T-cell (primary cell): Measurements from ENCODE around the gene DGAT2. TPM values are rescaled to one million over a fixed set of nuclear protein-coding genes. Genes with fewer than 3 reads are reported as not detected.

ENCODE experiments used
- ATAC-seq, 4 experiments: fragments of 200-7000 bp in 3 of 4; fragments of 150-1000 bp in 1 of 4; cut with Tn5 transposase; replicated peaks in 1 of 4; 1 replicate in 3 of 4; 2 replicates in 1 of 4; pipeline ENCODE4 v1.10.0; 2021; ENCODE audit warnings: moderate library complexity in 3 of 4, mild to moderate bottlenecking in 2 of 4, moderate number of reproducible peaks in 1 of 4
- CTCF ChIA-PET, 2 donors: fragments of 300-600 bp; sonication (Branson Sonifier 250); formaldehyde crosslinking; loops; one replicate each; lab custom pipeline; 2022; ENCODE audit warnings: antibody characterized with exemption in 2 of 2; lab: Charles Lee
- POLR2A ChIA-PET, 2 donors: fragments of 300-600 bp; sonication (Branson Sonifier 250); formaldehyde crosslinking; loops; one replicate each; lab custom pipeline; 2022; ENCODE audit warnings: antibody characterized with exemption in 2 of 2; lab: Charles Lee
- DNase-seq, 35 experiments: peaks; one replicate each; pipeline versions ENCODE4 v3.0.0 to v3.0.0-alpha.2; 2013 to 2023
- H3K27ac ChIP-seq: one replicate; pipeline ENCODE4 v1.5.1; 2013; ENCODE audit warnings: low read length
- H3K27me3 ChIP-seq, 2 experiments: replicated peaks in 1 of 2; 1 replicate in 1 of 2; 2 replicates in 1 of 2; pipeline versions ENCODE4 v1.6.1 to v1.7.0; 2013; ENCODE audit warnings: low read length in 1 of 2, mixed read lengths in 1 of 2; ENCODE audit not compliant: control insufficient read depth in 2 of 2, insufficient read depth in 2 of 2; ENCODE audit errors: extremely low read depth in 1 of 2
- H3K36me3 ChIP-seq, 2 donors: 1 replicate in 1 of 2; 2 replicates in 1 of 2; pipeline versions ENCODE4 v1.6.1 to v1.7.0; 2013; ENCODE audit warnings: low read length in 1 of 2; ENCODE audit not compliant: control insufficient read depth in 2 of 2, insufficient read depth in 1 of 2; ENCODE audit errors: extremely low read depth in 1 of 2
- H3K4me1 ChIP-seq, 2 experiments: 1 replicate in 1 of 2; 2 replicates in 1 of 2; pipeline versions ENCODE4 v1.6.1 to v1.7.0; 2013; ENCODE audit warnings: low read length in 2 of 2, mixed read lengths in 1 of 2; ENCODE audit not compliant: insufficient read depth in 2 of 2, control insufficient read depth in 1 of 2; ENCODE audit errors: extremely low read depth in 1 of 2
- H3K4me3 ChIP-seq, 2 donors: 1 replicate in 1 of 2; 2 replicates in 1 of 2; pipeline versions ENCODE4 v1.5.1 to v1.7.0; 2013; ENCODE audit warnings: mild to moderate bottlenecking in 2 of 2, low read length in 1 of 2, moderate library complexity in 1 of 2; ENCODE audit not compliant: control insufficient read depth in 1 of 2; ENCODE audit errors: extremely low read depth in 1 of 2
- H3K9me3 ChIP-seq: 2 replicates; pipeline ENCODE4 v1.7.0; 2013
- H3K27ac Mint-ChIP-seq, 2 donors: one replicate each; pipeline ENCODE4 v1.8.0; 2020 to 2021; ENCODE audit warnings: mild to moderate bottlenecking in 2 of 2, mixed read lengths in 2 of 2
- H3K27me3 Mint-ChIP-seq, 2 donors: one replicate each; pipeline ENCODE4 v1.8.0; 2021 to 2022; ENCODE audit warnings: mixed read lengths in 2 of 2
- H3K36me3 Mint-ChIP-seq: one replicate; pipeline ENCODE4 v1.8.0; 2021; ENCODE audit warnings: mixed read lengths
- H3K4me1 Mint-ChIP-seq, 3 donors: one replicate each; pipeline ENCODE4 v1.8.0; 2020 to 2022; ENCODE audit warnings: mixed read lengths in 3 of 3, mild to moderate bottlenecking in 1 of 3
- H3K4me3 Mint-ChIP-seq, 3 donors: one replicate each; pipeline ENCODE4 v1.8.0; 2020 to 2022; ENCODE audit warnings: mild to moderate bottlenecking in 3 of 3, mixed read lengths in 3 of 3, moderate library complexity in 3 of 3
- H3K9me3 Mint-ChIP-seq, 3 donors: one replicate each; pipeline ENCODE4 v1.8.0; 2020 to 2022; ENCODE audit warnings: mixed read lengths in 3 of 3
- WGBS: methylation state at CpG from one replicate; pipeline ENCODE4 v1.1.5; 2013; ENCODE audit warnings: missing lambda C conversion rate; ENCODE audit not compliant: insufficient coverage; 5-methylcytosine and 5-hydroxymethylcytosine counted together
- total RNA-seq, 35 experiments: library from RNA in 6 of 35; stranded (reverse) in 6 of 35; fragments of 120-200 nt in 1 of 35; gene quantifications; one replicate each; pipeline versions ENCODE4 v1.2.1 to v1.2.4 and lab custom pipeline; 2013 to 2026

DGAT2 gene
- total RNA-seq, 5 donors from 2014 or later (not counting 1 experiment from before 2014, with no cell fraction given) = 0.14 to 1.2 (median 0.61) TPM

- DNase-seq (no peak), ATAC-seq (no peak)
- Histone ChIP-seq H3K9me3 (no peaks in the 10 kb centered on the region), H3K4me3 (no peak overlapping the region), H3K4me1 (no peaks in the 10 kb centered on the region), H3K27ac (no peak overlapping the region), H3K27me3 (no peaks in the 10 kb centered on the region), H3K36me3 (no peaks in the 10 kb centered on the region)
- Mint-ChIP-seq H3K36me3 (no peaks in the 10 kb centered on the region), H3K27ac (no peak overlapping the region), H3K4me1 (no peaks in the 10 kb centered on the region), H3K4me3 (no peak overlapping the region), H3K9me3 (no peaks in the 10 kb centered on the region), H3K27me3 (no peaks in the 10 kb centered on the region)
- WGBS = 100% methylated on average over 1 of the region's 2 CpGs
- CTCF ChIA-PET = no interaction called here
- POLR2A ChIA-PET = no interaction called here
Observed at GRCh38 chr11:75793966-75794365, 25.4 kb downstream of the DGAT2 start.

- no peaks in the 10 kb centered on the region for H3K9me3 ChIP-seq
- no peak overlapping the region for H3K4me3 ChIP-seq
- 90% methylated on average over 2 of the region's 4 CpGs for WGBS
- POLR2A ChIA-PET = no interaction called here
- Mint-ChIP-seq H3K9me3 (no peaks in the 10 kb centered on the region), H3K4me1 (no peaks in the 10 kb centered on the region), H3K4me3 (no peak overlapping the region), H3K27me3 (no peaks in the 10 kb centered on the region), H3K27ac (no peak overlapping the region), H3K36me3 (no peaks in the 10 kb centered on the region)
- CTCF ChIA-PET = no interaction called here
- H3K36me3 ChIP-seq = no peaks in the 10 kb centered on the region
- H3K27me3 ChIP-seq = no peaks in the 10 kb centered on the region
- H3K4me1 ChIP-seq = no peaks in the 10 kb centered on the region
- ATAC-seq = no peak
- no peak overlapping the region for H3K27ac ChIP-seq
- no peak for DNase-seq
Observed at GRCh38 chr11:75795276-75796090, 26.9 kb downstream of the DGAT2 start.

- CTCF ChIA-PET = no interaction called here
- Mint-ChIP-seq H3K36me3 (no peaks in the 10 kb centered on the region), H3K27ac (no peak overlapping the region), H3K4me3 (no peak overlapping the region), H3K4me1 (peaks cover 1 to 6% (median 3%) of the 10 kb centered on the region in 3 donors), H3K27me3 (no peaks in the 10 kb centered on the region), H3K9me3 (no peaks in the 10 kb centered on the region)
- Histone ChIP-seq H3K9me3 (no peaks in the 10 kb centered on the region), H3K27ac (no peak overlapping the region), H3K4me1 (peaks cover 0 to 3% of the 10 kb centered on the region in 2 experiments), H3K27me3 (no peaks in the 10 kb centered on the region), H3K36me3 (no peaks in the 10 kb centered on the region), H3K4me3 (no peak overlapping the region)
- 100% methylated on average over 2 of the region's 2 CpGs for WGBS
- POLR2A ChIA-PET = no interaction called here
- ATAC-seq = no peak
- no peak for DNase-seq
Observed at GRCh38 chr11:75796091-75796435, 27.5 kb downstream of the DGAT2 start.

DNA sequence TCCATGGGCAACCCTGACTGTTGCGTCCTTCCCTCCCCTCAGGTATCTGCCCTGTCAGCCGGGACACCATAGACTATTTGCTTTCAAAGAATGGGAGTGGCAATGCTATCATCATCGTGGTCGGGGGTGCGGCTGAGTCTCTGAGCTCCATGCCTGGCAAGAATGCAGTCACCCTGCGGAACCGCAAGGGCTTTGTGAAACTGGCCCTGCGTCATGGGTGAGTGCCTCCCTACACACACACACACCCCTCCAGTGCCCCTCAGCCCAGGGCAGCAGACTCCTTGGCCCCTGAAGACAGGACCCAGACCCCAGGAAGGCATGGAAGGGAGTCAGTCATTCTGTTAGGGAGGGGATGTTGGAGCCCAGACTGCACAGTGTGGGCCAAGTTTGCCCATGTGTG is 28.5 kb downstream of the DGAT2 start:
- Histone ChIP-seq H3K36me3 (no peaks in the 10 kb centered on the region), H3K9me3 (no peaks in the 10 kb centered on the region), H3K4me3 (no peak overlapping the region), H3K4me1 (peaks cover 5 to 13% of the 10 kb centered on the region in 2 experiments), H3K27me3 (no peaks in the 10 kb centered on the region), H3K27ac (no peak overlapping the region)
- H3K4me1 Mint-ChIP-seq = peaks cover 9 to 16% (median 11%) of the 10 kb centered on the region in 3 donors
- ATAC-seq (no peak), DNase-seq (no peak)
- H3K27me3 Mint-ChIP-seq = no peaks in the 10 kb centered on the region
- ChIA-PET POLR2A (no interaction called here), CTCF (no interaction called here)
- H3K36me3 Mint-ChIP-seq = no peaks in the 10 kb centered on the region
- H3K9me3 Mint-ChIP-seq = no peaks in the 10 kb centered on the region
- H3K4me3 Mint-ChIP-seq = no peak overlapping the region
- WGBS = 75% methylated on average over 4 of the region's 8 CpGs
- no peak overlapping the region for H3K27ac Mint-ChIP-seq

- H3K27me3 ChIP-seq = no peaks in the 10 kb centered on the region
Observed at GRCh38 chr11:75797792-75798191, 29.2 kb downstream of the DGAT2 start.

GRCh38 chr11:75800136-75800675 is 31.6 kb downstream of the DGAT2 start:
- H3K9me3 ChIP-seq = no peaks in the 10 kb centered on the region
- H3K36me3 ChIP-seq = no peaks in the 10 kb centered on the region
- Mint-ChIP-seq H3K27ac (no peak overlapping the region), H3K36me3 (no peaks in the 10 kb centered on the region), H3K27me3 (no peaks in the 10 kb centered on the region), H3K4me1 (peaks cover 11 to 22% (median 14%) of the 10 kb centered on the region in 3 donors), H3K4me3 (no peak overlapping the region), H3K9me3 (no peaks in the 10 kb centered on the region)
- ChIA-PET CTCF (interaction anchor here in 1 of 2 donors (0.8 kb wide), 1 partner anchor 68 kb away, joined by 4 read pairs; no protein-coding TSS in a partner anchor), POLR2A (no interaction called here)
- no peaks in the 10 kb centered on the region for H3K27me3 ChIP-seq
- WGBS = 93% methylated on average over 6 of the region's 8 CpGs
- no peak for ATAC-seq
- no peak overlapping the region for H3K4me3 ChIP-seq
- no peak for DNase-seq
- H3K27ac ChIP-seq = no peak overlapping the region
- H3K4me1 ChIP-seq = peaks cover 5 to 24% of the 10 kb centered on the region in 2 experiments

More at GRCh38 chr11:75797792-75798191, 29.2 kb downstream of the DGAT2 start:
- H3K27ac Mint-ChIP-seq = no peak overlapping the region
- ChIA-PET POLR2A (no interaction called here), CTCF (no interaction called here)
- Histone ChIP-seq H3K4me3 (no peak overlapping the region), H3K36me3 (no peaks in the 10 kb centered on the region), H3K9me3 (no peaks in the 10 kb centered on the region), H3K4me1 (peaks cover 5 to 20% of the 10 kb centered on the region in 2 experiments), H3K27ac (no peak overlapping the region)
- WGBS = 100% methylated on average over 1 of the region's 1 CpG
- H3K9me3 Mint-ChIP-seq = no peaks in the 10 kb centered on the region
- H3K4me1 Mint-ChIP-seq = peaks cover 11 to 18% (median 14%) of the 10 kb centered on the region in 3 donors
- ATAC-seq (no peak), DNase-seq (no peak)
- H3K36me3 Mint-ChIP-seq = no peaks in the 10 kb centered on the region
- no peaks in the 10 kb centered on the region for H3K27me3 Mint-ChIP-seq
- H3K4me3 Mint-ChIP-seq = no peak overlapping the region
